MCF 10A (cell line): Measurements from ENCODE around the gene MMP10. TPM values are rescaled to one million over a fixed set of nuclear protein-coding genes. Genes with fewer than 3 reads are reported as not detected.

Experiments
- BruUV-seq: library from RNA; stranded (reverse); fragments of 400-500 nt; replicated peaks from 2 replicates; lab custom pipeline; 2021; lab: Mats Ljungman, UMichigan
- CTCF ChIA-PET: fragments of 300-600 bp; sonication (Branson Sonifier 250); formaldehyde crosslinking; extraction: SDS; loops from one replicate; lab custom pipeline; 2021; ENCODE audit warnings: antibody characterized with exemption, inconsistent platforms; lab: Yijun Ruan, JAX
- POLR2A ChIA-PET: fragments of 300-600, 350-650 bp; sonication (Branson Sonifier 250); formaldehyde crosslinking; extraction: SDS; loops from one replicate; lab custom pipeline; 2020; ENCODE audit warnings: antibody characterized with exemption, inconsistent platforms; lab: Yijun Ruan, JAX
- DNase-seq: peaks from one replicate; pipeline ENCODE4 v3.0.0-alpha.2; 2018; ENCODE audit not compliant: unreplicated experiment
- H3K27ac Mint-ChIP-seq: one replicate; pipeline ENCODE4 v1.8.0; 2022; ENCODE audit warnings: mild to moderate bottlenecking, low read depth, mixed read lengths; ENCODE audit not compliant: unreplicated experiment
- H3K27me3 Mint-ChIP-seq: one replicate; pipeline ENCODE4 v1.8.0; 2022; ENCODE audit warnings: mixed read lengths; ENCODE audit not compliant: insufficient read depth, unreplicated experiment
- H3K36me3 Mint-ChIP-seq: one replicate; pipeline ENCODE4 v1.8.0; 2022; ENCODE audit warnings: mild to moderate bottlenecking, moderate library complexity, mixed read lengths; ENCODE audit not compliant: insufficient read depth, unreplicated experiment
- H3K4me1 Mint-ChIP-seq: one replicate; pipeline ENCODE4 v1.8.0; 2022; ENCODE audit warnings: mixed read lengths; ENCODE audit not compliant: insufficient read depth, unreplicated experiment
- H3K4me3 Mint-ChIP-seq: one replicate; pipeline ENCODE4 v1.8.0; 2022; ENCODE audit warnings: mild to moderate bottlenecking, moderate library complexity, mixed read lengths; ENCODE audit not compliant: unreplicated experiment
- H3K9me3 Mint-ChIP-seq: one replicate; pipeline ENCODE4 v1.8.0; 2022; ENCODE audit warnings: mixed read lengths; ENCODE audit not compliant: unreplicated experiment
- CTCF ChIP-seq: fragments of 200-600 bp; IDR thresholded peaks from one replicate; pipeline ENCODE4 v1.8.0; 2022; ENCODE audit warnings: antibody characterized with exemption, mild to moderate bottlenecking; ENCODE audit not compliant: unreplicated experiment
- intact Hi-C: fragments of 100-400 bp; cut with micrococcal nuclease; formaldehyde crosslinking; loops from 2 replicates; pipeline ENCODE4 v1.14.1; 2022
- total RNA-seq: library from RNA; stranded (reverse); gene quantifications from 2 replicates; pipeline ENCODE4 v1.2.3, GENCODE V29; 2022

MMP10 gene
- total RNA-seq, 1 experiment from 2014 or later: 0.75 TPM

- ChIA-PET POLR2A (no interaction called here), CTCF (no interaction called here)
- BruUV-seq: no TSS peak
- H3K27ac Mint-ChIP-seq: no peak overlapping the region
- H3K27me3 Mint-ChIP-seq: no peaks in the 10 kb centered on the region
- intact Hi-C loops: no loop called here
- H3K36me3 Mint-ChIP-seq: no peaks in the 10 kb centered on the region
- H3K4me1 Mint-ChIP-seq: no peaks in the 10 kb centered on the region
- no peak for DNase-seq
- no peaks in the 10 kb centered on the region for H3K9me3 Mint-ChIP-seq
- H3K4me3 Mint-ChIP-seq: no peak overlapping the region
- TF ChIP-seq CTCF: no peak
These were observed 10.2 kb downstream of the MMP10 start for GRCh38 chr11:102770191-102770590.

GRCh38 chr11:102767800-102768199 lies 12.6 kb downstream of the MMP10 start:
- ChIA-PET CTCF (no interaction called here), POLR2A (no interaction called here)
- H3K9me3 Mint-ChIP-seq: no peaks in the 10 kb centered on the region
- no peak overlapping the region for H3K27ac Mint-ChIP-seq
- BruUV-seq: no TSS peak
- no peak overlapping the region for H3K4me3 Mint-ChIP-seq
- intact Hi-C loops: no loop called here
- H3K4me1 Mint-ChIP-seq: peaks cover 6% of the 10 kb centered on the region
- H3K36me3 Mint-ChIP-seq: no peaks in the 10 kb centered on the region
- DNase-seq: no peak
- no peaks in the 10 kb centered on the region for H3K27me3 Mint-ChIP-seq
- TF ChIP-seq CTCF: no peak

GRCh38 chr11:102763440-102763839 lies 17.0 kb downstream of the MMP10 start:
- no TSS peak for BruUV-seq
- CTCF ChIA-PET: no interaction called here
- intact Hi-C loops: no loop called here
- no peaks in the 10 kb centered on the region for H3K27me3 Mint-ChIP-seq
- TF ChIP-seq CTCF: no peak
- no peak overlapping the region for H3K4me3 Mint-ChIP-seq
- H3K9me3 Mint-ChIP-seq: no peaks in the 10 kb centered on the region
- H3K4me1 Mint-ChIP-seq: peaks cover 19% of the 10 kb centered on the region
- H3K36me3 Mint-ChIP-seq: no peaks in the 10 kb centered on the region
- POLR2A ChIA-PET: interaction anchor here (0.6 kb wide), 1 partner anchor 569 kb away, joined by 3 read pairs; no protein-coding TSS in a partner anchor
- no peak overlapping the region for H3K27ac Mint-ChIP-seq
- DNase-seq: no peak

GRCh38 chr11:102762361-102762767 lies 18.1 kb downstream of the MMP10 start:
- TF ChIP-seq CTCF: no peak
- ChIA-PET POLR2A (interaction anchor here (0.6 to 1.5 kb wide), 6 partner anchors 10 to 186 kb away, joined by 3 read pairs; partner anchors contain the start of gene MMP1), CTCF (interaction anchor here (0.7 to 1.8 kb wide), 5 partner anchors 18 to 179 kb away, joined by 3 to 5 read pairs (median 3); partner anchors contain the start of gene MMP10)
- intact Hi-C loops: no loop called here
- peaks cover 22% of the 10 kb centered on the region for H3K4me1 Mint-ChIP-seq
- no TSS peak for BruUV-seq
- H3K9me3 Mint-ChIP-seq: no peaks in the 10 kb centered on the region
- no peaks in the 10 kb centered on the region for H3K36me3 Mint-ChIP-seq
- no peak overlapping the region for H3K4me3 Mint-ChIP-seq
- DNase-seq: no peak
- no peaks in the 10 kb centered on the region for H3K27me3 Mint-ChIP-seq
- no peak overlapping the region for H3K27ac Mint-ChIP-seq
